NCI-H2029 (cell line): ENCODE results near the gene OTUD7B.
"Not testable (repeated sequence)": the region's sequence is repeated elsewhere in the genome, so short reads cannot be mapped to it uniquely, and the experiment has no call there.

ENCODE experiments used
- DNase-seq: peaks from one replicate; lab custom pipeline; 2025; lab: John Stamatoyannopoulos, UW

OTUD7B gene

GRCh38 chr1:150003801-150004200, 6.7 kb downstream of the OTUD7B start:
- DNase-seq = no peak

- DNase-seq = no peak
These were observed 8.3 kb downstream of the OTUD7B start for GRCh38 chr1:150002217-150002616.

- DNase-seq = no peak
These were observed 9.1 kb downstream of the OTUD7B start for GRCh38 chr1:150001415-150001814.

GRCh38 chr1:149997585-149998262, 12.8 kb downstream of the OTUD7B start:
- DNase-seq = no peak

- DNase-seq = no peak
These were observed 14.6 kb downstream of the OTUD7B start for GRCh38 chr1:149995927-149996326.

GRCh38 chr1:149993764-149994163, 16.8 kb downstream of the OTUD7B start:
- DNase-seq = no peak

GRCh38 chr1:149993181-149993580, 17.3 kb downstream of the OTUD7B start:
- DNase-seq = no peak

- DNase-seq = no peak
These were observed 23.3 kb downstream of the OTUD7B start for GRCh38 chr1:149987297-149987595.

- no peak for DNase-seq
These were observed 23.8 kb downstream of the OTUD7B start for GRCh38 chr1:149986486-149987296.

GRCh38 chr1:149979972-149980540, 30.5 kb downstream of the OTUD7B start:
- DNase-seq = no peak

- DNase-seq = no peak
These were observed 31.1 kb downstream of the OTUD7B start for GRCh38 chr1:149979245-149979971.

- no peak for DNase-seq
These were observed 31.9 kb downstream of the OTUD7B start for GRCh38 chr1:149978547-149979023.

GRCh38 chr1:149977345-149977744, 33.2 kb downstream of the OTUD7B start:
- peak; percentile 87 for DNase-seq

GRCh38 chr1:149972547-149972946, 38.0 kb downstream of the OTUD7B start:
- no peak for DNase-seq

- no peak for DNase-seq
These were observed 42.9 kb downstream of the OTUD7B start for GRCh38 chr1:149967646-149968045.

- no peak for DNase-seq
These were observed 43.5 kb downstream of the OTUD7B start for GRCh38 chr1:149967041-149967440.

- DNase-seq = no peak
These were observed 44.1 kb downstream of the OTUD7B start for GRCh38 chr1:149966405-149966804.

- no peak for DNase-seq
These were observed 45.1 kb downstream of the OTUD7B start for GRCh38 chr1:149965440-149965839.

- no peak for DNase-seq
These were observed 47.2 kb downstream of the OTUD7B start for GRCh38 chr1:149963358-149963757.

GRCh38 chr1:149962736-149963135, 47.8 kb downstream of the OTUD7B start:
- no peak for DNase-seq

- DNase-seq = peak; percentile 79
These were observed 48.4 kb downstream of the OTUD7B start for GRCh38 chr1:149962039-149962647.

- DNase-seq = not testable (repeated sequence)
These were observed 53.0 kb downstream of the OTUD7B start for GRCh38 chr1:149957548-149957947.
